Neural cell (in vitro differentiated cells): Measurements from ENCODE around the gene COA5.

Experiments used
- EP300 ChIP-seq: fragments of 450-650 bp; conservative IDR thresholded peaks from 2 replicates; pipeline ENCODE4 v1.6.1; 2014; ENCODE audit warnings: antibody characterized with exemption, mild to moderate bottlenecking, moderate library complexity; ENCODE audit not compliant: poor library complexity, severe bottlenecking
- EZH2 ChIP-seq: fragments of 200-600, 300-800 bp; shearing (Covaris generic), sonication (generic); IDR thresholded peaks from 2 replicates; pipeline ENCODE4 v1.6.1; 2014; ENCODE audit warnings: antibody characterized with exemption, low read length, borderline replicate concordance, mild to moderate bottlenecking; ENCODE audit not compliant: insufficient read depth, poor library complexity, severe bottlenecking
- MXI1 ChIP-seq: fragments of 450-650 bp; conservative IDR thresholded peaks from 2 replicates; pipeline ENCODE4 v1.6.1; 2014; ENCODE audit warnings: antibody characterized with exemption, mild to moderate bottlenecking; ENCODE audit not compliant: poor library complexity, severe bottlenecking
- POLR2AphosphoS5 ChIP-seq: IDR thresholded peaks from 2 replicates; pipeline ENCODE4 v1.6.1; 2012
- RAD21 ChIP-seq: fragments of 450-650 bp; conservative IDR thresholded peaks from 2 replicates; pipeline ENCODE4 v1.6.1; 2014; ENCODE audit warnings: antibody characterized with exemption, mild to moderate bottlenecking, moderate library complexity
- SMC3 ChIP-seq: fragments of 450-650 bp; conservative IDR thresholded peaks from 2 replicates; pipeline ENCODE4 v1.6.1; 2014; ENCODE audit warnings: antibody characterized with exemption, mild to moderate bottlenecking, moderate library complexity; ENCODE audit not compliant: poor library complexity
- TAF1 ChIP-seq: IDR thresholded peaks from 2 replicates; pipeline ENCODE4 v1.6.1; 2012; ENCODE audit warnings: low read depth
- TF ChIP-seq, protein P1 (sequence below): fragments of 450-650 bp; IDR thresholded peaks from 2 replicates; pipeline ENCODE4 v1.5.1; 2014; ENCODE audit warnings: antibody characterized with exemption, mild to moderate bottlenecking, moderate library complexity; ENCODE audit not compliant: poor library complexity, severe bottlenecking
- TF ChIP-seq, protein P2 (sequence below): IDR thresholded peaks from 2 replicates; pipeline ENCODE4 v1.6.1; 2012; ENCODE audit warnings: borderline replicate concordance

DNA sequence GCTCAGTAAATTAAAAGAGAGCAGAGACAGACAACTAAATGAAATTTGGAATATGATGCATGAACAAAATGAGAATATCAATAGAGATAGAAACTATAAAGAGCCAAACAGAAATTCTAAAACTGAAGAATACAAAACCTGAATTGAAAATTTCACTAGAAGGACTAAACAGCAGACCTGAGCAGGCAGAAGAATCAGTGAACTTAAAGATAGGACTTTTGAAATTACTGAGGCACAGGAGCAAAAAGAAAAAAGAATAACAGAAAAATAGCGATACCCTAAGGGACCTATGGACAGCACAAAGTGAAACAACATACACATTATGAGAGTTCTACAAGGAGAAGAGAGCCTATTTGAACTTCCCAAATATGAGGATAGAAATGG is 41.7 kb upstream of the COA5 start:
- TF ChIP-seq SMC3 (no peak), EZH2 (no peak), MXI1 (no peak), TAF1 (no peak), POLR2AphosphoS5 (no peak), EP300 (no peak), RAD21 (no peak)
- TF ChIP-seq, protein P1, sequence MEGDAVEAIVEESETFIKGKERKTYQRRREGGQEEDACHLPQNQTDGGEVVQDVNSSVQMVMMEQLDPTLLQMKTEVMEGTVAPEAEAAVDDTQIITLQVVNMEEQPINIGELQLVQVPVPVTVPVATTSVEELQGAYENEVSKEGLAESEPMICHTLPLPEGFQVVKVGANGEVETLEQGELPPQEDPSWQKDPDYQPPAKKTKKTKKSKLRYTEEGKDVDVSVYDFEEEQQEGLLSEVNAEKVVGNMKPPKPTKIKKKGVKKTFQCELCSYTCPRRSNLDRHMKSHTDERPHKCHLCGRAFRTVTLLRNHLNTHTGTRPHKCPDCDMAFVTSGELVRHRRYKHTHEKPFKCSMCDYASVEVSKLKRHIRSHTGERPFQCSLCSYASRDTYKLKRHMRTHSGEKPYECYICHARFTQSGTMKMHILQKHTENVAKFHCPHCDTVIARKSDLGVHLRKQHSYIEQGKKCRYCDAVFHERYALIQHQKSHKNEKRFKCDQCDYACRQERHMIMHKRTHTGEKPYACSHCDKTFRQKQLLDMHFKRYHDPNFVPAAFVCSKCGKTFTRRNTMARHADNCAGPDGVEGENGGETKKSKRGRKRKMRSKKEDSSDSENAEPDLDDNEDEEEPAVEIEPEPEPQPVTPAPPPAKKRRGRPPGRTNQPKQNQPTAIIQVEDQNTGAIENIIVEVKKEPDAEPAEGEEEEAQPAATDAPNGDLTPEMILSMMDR = no peak
- TF ChIP-seq, protein P2, sequence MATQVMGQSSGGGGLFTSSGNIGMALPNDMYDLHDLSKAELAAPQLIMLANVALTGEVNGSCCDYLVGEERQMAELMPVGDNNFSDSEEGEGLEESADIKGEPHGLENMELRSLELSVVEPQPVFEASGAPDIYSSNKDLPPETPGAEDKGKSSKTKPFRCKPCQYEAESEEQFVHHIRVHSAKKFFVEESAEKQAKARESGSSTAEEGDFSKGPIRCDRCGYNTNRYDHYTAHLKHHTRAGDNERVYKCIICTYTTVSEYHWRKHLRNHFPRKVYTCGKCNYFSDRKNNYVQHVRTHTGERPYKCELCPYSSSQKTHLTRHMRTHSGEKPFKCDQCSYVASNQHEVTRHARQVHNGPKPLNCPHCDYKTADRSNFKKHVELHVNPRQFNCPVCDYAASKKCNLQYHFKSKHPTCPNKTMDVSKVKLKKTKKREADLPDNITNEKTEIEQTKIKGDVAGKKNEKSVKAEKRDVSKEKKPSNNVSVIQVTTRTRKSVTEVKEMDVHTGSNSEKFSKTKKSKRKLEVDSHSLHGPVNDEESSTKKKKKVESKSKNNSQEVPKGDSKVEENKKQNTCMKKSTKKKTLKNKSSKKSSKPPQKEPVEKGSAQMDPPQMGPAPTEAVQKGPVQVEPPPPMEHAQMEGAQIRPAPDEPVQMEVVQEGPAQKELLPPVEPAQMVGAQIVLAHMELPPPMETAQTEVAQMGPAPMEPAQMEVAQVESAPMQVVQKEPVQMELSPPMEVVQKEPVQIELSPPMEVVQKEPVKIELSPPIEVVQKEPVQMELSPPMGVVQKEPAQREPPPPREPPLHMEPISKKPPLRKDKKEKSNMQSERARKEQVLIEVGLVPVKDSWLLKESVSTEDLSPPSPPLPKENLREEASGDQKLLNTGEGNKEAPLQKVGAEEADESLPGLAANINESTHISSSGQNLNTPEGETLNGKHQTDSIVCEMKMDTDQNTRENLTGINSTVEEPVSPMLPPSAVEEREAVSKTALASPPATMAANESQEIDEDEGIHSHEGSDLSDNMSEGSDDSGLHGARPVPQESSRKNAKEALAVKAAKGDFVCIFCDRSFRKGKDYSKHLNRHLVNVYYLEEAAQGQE = no peak
